HepG2 (cell line): ENCODE data around the gene HNRNPM. TPM values are rescaled to one million over a fixed set of nuclear protein-coding genes. Genes with fewer than 3 reads are reported as not detected.
A peak's percentile ranks its signal among the peaks of the same experiment; 100 is the strongest.

Experiments used
- ARID2 ChIP-seq: sonication (generic); formaldehyde crosslinking; IDR thresholded peaks from 2 replicates; pipeline ENCODE4 v1.8.1; 2022; ENCODE audit warnings: mild to moderate bottlenecking, missing genetic modification reagents, borderline replicate concordance
- ARNT2 ChIP-seq: sonication (generic); formaldehyde crosslinking; IDR thresholded peaks from 2 replicates; pipeline ENCODE4 v1.8.0; 2022; ENCODE audit warnings: mild to moderate bottlenecking, low read depth, missing genetic modification reagents, moderate library complexity
- CENPX ChIP-seq: sonication (generic); formaldehyde crosslinking; IDR thresholded peaks from 2 replicates; pipeline ENCODE4 v1.9.0; 2021; ENCODE audit warnings: mild to moderate bottlenecking, missing genetic modification reagents, moderate library complexity
- FOXC1 ChIP-seq: sonication (generic); formaldehyde crosslinking; IDR thresholded peaks from 2 replicates; pipeline ENCODE4 v1.8.0; 2022; ENCODE audit warnings: mild to moderate bottlenecking, missing genetic modification reagents, borderline replicate concordance
- FOXJ3 ChIP-seq: sonication (generic); formaldehyde crosslinking; IDR thresholded peaks from 2 replicates; pipeline ENCODE4 v1.4.0; 2020; ENCODE audit warnings: missing genetic modification reagents, mild to moderate bottlenecking, borderline replicate concordance
- HNF4A ChIP-seq: sonication (generic); formaldehyde crosslinking; IDR thresholded peaks from 2 replicates; pipeline ENCODE4 v1.4.0; 2020; ENCODE audit warnings: missing genetic modification reagents
- HNRNPK ChIP-seq: fragments of 200-400 bp; formaldehyde crosslinking; IDR thresholded peaks from 2 replicates; pipeline ENCODE4 v1.6.1; 2018; ENCODE audit warnings: low read length, low read depth, moderate library complexity, mild to moderate bottlenecking; ENCODE audit not compliant: poor library complexity, severe bottlenecking
- HNRNPUL1 ChIP-seq: fragments of 200-400 bp; formaldehyde crosslinking; IDR thresholded peaks from 2 replicates; pipeline ENCODE4 v1.6.1; 2017; ENCODE audit warnings: low read depth, mild to moderate bottlenecking, low read length, moderate library complexity
- HOXA3 ChIP-seq: sonication (generic); formaldehyde crosslinking; IDR thresholded peaks from 2 replicates; pipeline ENCODE4 v1.5.0; 2020; ENCODE audit warnings: missing genetic modification reagents
- KDM1A ChIP-seq: IDR thresholded peaks from 2 replicates; pipeline ENCODE4 v1.6.1; 2016; ENCODE audit warnings: missing compliant biosample characterization
- NFE2 ChIP-seq: sonication (generic); formaldehyde crosslinking; IDR thresholded peaks from 2 replicates; pipeline ENCODE4 v1.4.0; 2020; ENCODE audit warnings: missing genetic modification reagents
- NR2F2 ChIP-seq: IDR thresholded peaks from 2 replicates; pipeline ENCODE4 v1.6.1; 2012; ENCODE audit warnings: low read depth, inconsistent platforms, borderline replicate concordance
- REPIN1 ChIP-seq: sonication (generic); formaldehyde crosslinking; IDR thresholded peaks from 2 replicates; pipeline ENCODE4 v1.8.0; 2022; ENCODE audit warnings: missing genetic modification reagents, low read depth, mild to moderate bottlenecking, borderline replicate concordance
- SRSF9 ChIP-seq: fragments of 200-400 bp; formaldehyde crosslinking; IDR thresholded peaks from 2 replicates; pipeline ENCODE4 v1.6.1; 2018; ENCODE audit warnings: borderline replicate concordance, mild to moderate bottlenecking, low read depth, low read length; ENCODE audit not compliant: insufficient read depth, poor library complexity, severe bottlenecking
- TGIF2 ChIP-seq: IDR thresholded peaks from 2 replicates; pipeline ENCODE4 v1.6.1; 2016; ENCODE audit warnings: control low read depth, missing compliant biosample characterization
- ZBTB20 ChIP-seq: sonication (generic); formaldehyde crosslinking; IDR thresholded peaks from 2 replicates; pipeline ENCODE4 v1.8.1; 2023; ENCODE audit warnings: missing genetic modification reagents, low read depth, mild to moderate bottlenecking, borderline replicate concordance
- ZFX ChIP-seq: sonication (generic); formaldehyde crosslinking; IDR thresholded peaks from 2 replicates; pipeline ENCODE4 v1.4.0; 2020; ENCODE audit warnings: mild to moderate bottlenecking, low read depth, missing genetic modification reagents, moderate library complexity
- ZNF12 ChIP-seq: sonication (generic); formaldehyde crosslinking; IDR thresholded peaks from 2 replicates; pipeline ENCODE4 v1.5.0; 2020; ENCODE audit warnings: missing genetic modification reagents
- ZNF136 ChIP-seq: sonication (generic); formaldehyde crosslinking; IDR thresholded peaks from 2 replicates; pipeline ENCODE4 v1.8.1; 2022; ENCODE audit warnings: low read depth, mild to moderate bottlenecking, moderate library complexity, missing genetic modification reagents
- ZNF33A ChIP-seq: sonication (generic); formaldehyde crosslinking; IDR thresholded peaks from 2 replicates; pipeline ENCODE4 v1.5.1; 2020; ENCODE audit warnings: missing genetic modification reagents, mild to moderate bottlenecking, moderate library complexity, borderline replicate concordance
- ZNF441 ChIP-seq: sonication (generic); formaldehyde crosslinking; IDR thresholded peaks from 2 replicates; pipeline ENCODE4 v1.7.0; 2021; ENCODE audit warnings: missing genetic modification reagents, borderline replicate concordance
- ZNF720 ChIP-seq: sonication (generic); formaldehyde crosslinking; IDR thresholded peaks from 2 replicates; pipeline ENCODE4 v1.4.0; 2020; ENCODE audit warnings: missing genetic modification reagents
- ZNF749 ChIP-seq: sonication (generic); formaldehyde crosslinking; IDR thresholded peaks from 2 replicates; pipeline ENCODE4 v1.8.0; 2022; ENCODE audit warnings: mild to moderate bottlenecking, missing genetic modification reagents, moderate library complexity, borderline replicate concordance
- polyA plus RNA-seq, 8 experiments: library from polyadenylated mRNA; depleted of rRNA in 3 of 8; stranded (reverse) in 7 of 8; unstranded in 1 of 8; fragments of >200 nt; fragmentation: Illumina TruSeq in 4 of 8; extraction: Trizol in 4 of 8; gene quantifications; 2 replicates each; pipeline versions ENCODE4 v1.2.1 to v1.2.3, GENCODE V29; 2011 to 2016; ENCODE audit warnings: low read depth in 4 of 8, missing spikeins in 1 of 8, mixed read lengths in 1 of 8; ENCODE audit not compliant: insufficient read depth in 1 of 8
- total RNA-seq, 5 experiments: library from RNA; depleted of rRNA; stranded (reverse); fragments of >200 nt; fragmentation: Illumina TruSeq; extraction: Trizol; gene quantifications; 2 replicates each; pipeline ENCODE4 v1.2.3, GENCODE V29; 2016; ENCODE audit warnings: low read depth in 1 of 5
- TF ChIP-seq, protein P1 (sequence below): sonication (generic); formaldehyde crosslinking; IDR thresholded peaks from 2 replicates; pipeline ENCODE4 v1.8.1; 2022; ENCODE audit warnings: mild to moderate bottlenecking, missing genetic modification reagents
- TF ChIP-seq, protein P2 (sequence below): sonication (generic); formaldehyde crosslinking; IDR thresholded peaks from 2 replicates; pipeline ENCODE4 v1.5.0; 2020; ENCODE audit warnings: missing genetic modification reagents
- TF ChIP-seq, protein P3 (sequence below): sonication (generic); formaldehyde crosslinking; IDR thresholded peaks from 2 replicates; pipeline ENCODE4 v1.9.0; 2021; ENCODE audit warnings: missing genetic modification reagents, mild to moderate bottlenecking, borderline replicate concordance

Gene HNRNPM
- total and polyA plus RNA-seq, 2 of the 13 experiments (the other 11 are each of a cell fraction or from before 2014, with no cell fraction given) = 56.7 to 102 TPM

DNA sequence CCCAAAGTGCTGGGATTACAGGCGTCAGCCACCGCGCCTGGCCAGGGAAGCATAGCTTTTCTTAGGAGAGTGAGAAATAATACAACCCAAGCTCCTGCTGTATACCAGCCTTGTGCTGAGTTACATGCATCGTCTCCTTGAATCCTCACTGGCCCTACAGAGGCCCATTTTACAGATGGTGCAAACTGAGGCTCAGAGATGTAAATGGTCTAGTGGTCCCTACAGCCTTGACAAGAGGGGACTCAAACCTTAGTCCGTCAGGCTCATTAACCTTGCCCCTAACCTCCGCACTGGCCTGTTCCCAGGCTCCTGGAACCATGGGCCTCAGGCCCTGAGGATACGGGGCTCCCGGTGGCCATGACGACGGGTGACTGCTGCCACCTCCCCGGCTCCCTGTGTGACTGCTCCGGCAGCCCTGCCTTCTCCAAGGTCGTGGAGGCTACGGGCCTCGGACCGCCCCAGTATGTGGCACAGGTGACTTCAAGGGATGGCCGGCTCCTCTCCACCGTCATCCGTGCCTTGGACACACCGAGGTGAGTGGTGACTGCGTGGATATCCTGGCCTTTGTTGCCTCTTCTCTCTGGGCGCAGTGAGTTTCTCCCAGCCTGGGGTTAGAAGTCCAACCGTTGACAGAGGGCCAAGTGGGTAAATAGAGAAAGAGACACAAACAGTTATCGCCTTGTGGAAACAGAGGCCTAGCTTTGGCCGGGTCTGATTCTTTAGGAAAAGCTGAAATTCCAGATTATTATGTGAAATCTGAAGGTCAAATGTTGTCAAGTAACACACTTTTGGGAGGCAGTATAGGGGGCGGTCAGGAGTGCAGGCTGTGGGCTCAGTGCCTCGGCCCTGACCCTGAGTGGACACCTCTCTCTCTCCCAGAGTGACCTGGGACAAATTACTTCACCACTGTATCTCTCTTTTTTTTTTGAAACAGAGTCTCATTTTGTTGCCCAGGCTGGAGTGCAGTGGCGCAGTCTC is 23.0 kb upstream of the HNRNPM start (continued):
- TF ChIP-seq SRSF9 (no peak), FOXC1 (no peak), HNRNPK (no peak), ZBTB20 (CRISPR knock-in tag) (no peak), HNF4A (CRISPR knock-in tag) (peak; percentile 70), CENPX (CRISPR knock-in tag) (no peak), TGIF2 (CRISPR knock-in tag) (no peak), ZNF749 (CRISPR knock-in tag) (no peak), ZFX (CRISPR knock-in tag) (peak; percentile 84), KDM1A (CRISPR knock-in tag) (peak; percentile 95; the same call in 1 of the 2 replicates), REPIN1 (peak; percentile 68; the same call in 1 of the 2 replicates), FOXJ3 (0 out of 2 replicates have a peak, but pooled peaks have one; percentile 33), ZNF33A (no peak), NFE2 (no peak), ZNF136 (CRISPR knock-in tag) (no peak), HOXA3 (peak; percentile 47), HNRNPUL1 (no peak), ZNF441 (no peak), ARNT2 (0 out of 2 replicates have a peak, but pooled peaks have one; percentile 34), NR2F2 (no peak; the same call in 1 of the 2 replicates), ZNF720 (CRISPR knock-in tag) (no peak), ARID2 (CRISPR knock-in tag) (no peak), ZNF12 (0 out of 2 replicates have a peak, but pooled peaks have one; percentile 5)
- TF ChIP-seq, protein P1, sequence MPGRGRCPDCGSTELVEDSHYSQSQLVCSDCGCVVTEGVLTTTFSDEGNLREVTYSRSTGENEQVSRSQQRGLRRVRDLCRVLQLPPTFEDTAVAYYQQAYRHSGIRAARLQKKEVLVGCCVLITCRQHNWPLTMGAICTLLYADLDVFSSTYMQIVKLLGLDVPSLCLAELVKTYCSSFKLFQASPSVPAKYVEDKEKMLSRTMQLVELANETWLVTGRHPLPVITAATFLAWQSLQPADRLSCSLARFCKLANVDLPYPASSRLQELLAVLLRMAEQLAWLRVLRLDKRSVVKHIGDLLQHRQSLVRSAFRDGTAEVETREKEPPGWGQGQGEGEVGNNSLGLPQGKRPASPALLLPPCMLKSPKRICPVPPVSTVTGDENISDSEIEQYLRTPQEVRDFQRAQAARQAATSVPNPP = peak; percentile 68; the same call in 1 of the 2 replicates
- TF ChIP-seq, protein P2, sequence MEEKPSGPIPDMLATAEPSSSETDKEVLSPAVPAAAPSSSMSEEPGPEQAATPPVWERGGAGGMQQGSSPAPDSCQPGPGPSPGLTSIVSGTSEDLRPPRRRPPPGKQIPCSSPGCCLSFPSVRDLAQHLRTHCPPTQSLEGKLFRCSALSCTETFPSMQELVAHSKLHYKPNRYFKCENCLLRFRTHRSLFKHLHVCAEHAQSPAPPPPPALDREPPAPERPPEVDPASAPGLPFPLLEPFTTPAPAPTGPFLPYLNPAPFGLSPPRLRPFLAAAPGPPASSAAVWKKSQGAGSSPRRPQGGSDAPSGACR = 0 out of 2 replicates have a peak, but pooled peaks have one; percentile 55
- TF ChIP-seq, protein P3, sequence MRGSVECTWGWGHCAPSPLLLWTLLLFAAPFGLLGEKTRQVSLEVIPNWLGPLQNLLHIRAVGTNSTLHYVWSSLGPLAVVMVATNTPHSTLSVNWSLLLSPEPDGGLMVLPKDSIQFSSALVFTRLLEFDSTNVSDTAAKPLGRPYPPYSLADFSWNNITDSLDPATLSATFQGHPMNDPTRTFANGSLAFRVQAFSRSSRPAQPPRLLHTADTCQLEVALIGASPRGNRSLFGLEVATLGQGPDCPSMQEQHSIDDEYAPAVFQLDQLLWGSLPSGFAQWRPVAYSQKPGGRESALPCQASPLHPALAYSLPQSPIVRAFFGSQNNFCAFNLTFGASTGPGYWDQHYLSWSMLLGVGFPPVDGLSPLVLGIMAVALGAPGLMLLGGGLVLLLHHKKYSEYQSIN (CRISPR knock-in tag) = no peak
